C4-2B (cell line): ENCODE results near the gene FAM20A.

Experiments used
- CTCF ChIP-seq: fragments of 450-650 bp; conservative IDR thresholded peaks from 2 replicates; pipeline ENCODE4 v1.5.1; 2017; ENCODE audit warnings: mild to moderate bottlenecking
- ZFX ChIP-seq: fragments of 450-650 bp; IDR thresholded peaks from 2 replicates; pipeline ENCODE4 v1.6.1; 2017

GRCh38 chr17:68527314-68527713 lies 73.9 kb downstream of the FAM20A start:
- TF ChIP-seq CTCF (no peak), ZFX (no peak)
